ENCODE measurements around the gene ITGAX. TPM values are rescaled to one million over a fixed set of nuclear protein-coding genes. Genes with fewer than 3 reads are reported as not detected.

ITGAX gene
- total and polyA plus RNA-seq, 2 experiments from 2014 or later = 0.50 to 0.60 TPM

DNA sequence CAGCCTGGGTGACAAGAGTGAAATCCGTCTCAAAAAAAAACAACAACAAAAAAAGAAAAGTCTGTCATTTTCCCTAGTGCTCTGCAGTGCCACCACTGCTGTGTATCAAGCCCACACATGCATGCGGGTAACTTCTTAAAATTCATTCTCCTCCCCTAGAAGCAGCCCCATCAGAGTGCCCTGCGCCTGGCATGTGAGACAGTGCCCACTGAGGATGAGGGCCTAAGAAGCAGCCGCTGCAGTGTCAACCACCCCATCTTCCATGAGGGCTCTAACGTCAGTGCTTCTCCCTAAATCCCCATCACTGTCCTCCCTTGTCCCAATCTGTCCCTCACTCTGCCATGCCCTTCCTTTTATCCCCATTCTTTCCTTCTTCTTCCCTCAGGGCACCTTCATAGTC, 62.9 kb downstream of the ITGAX start:
- H3K36me3 ChIP-seq (replicated peaks; ENCODE audit: insufficient read depth, low read depth) = no peaks in the 10 kb centered on the region
- no peak for TF ChIP-seq EZH2phosphoT487 (IDR thresholded peaks at IDR 0.05; ENCODE audit: low read depth, severe bottlenecking, unreplicated experiment)
- TF ChIP-seq EZH2 (IDR thresholded peaks at IDR 0.05; ENCODE audit: borderline replicate concordance) = no peak
- TF ChIP-seq, protein P1, sequence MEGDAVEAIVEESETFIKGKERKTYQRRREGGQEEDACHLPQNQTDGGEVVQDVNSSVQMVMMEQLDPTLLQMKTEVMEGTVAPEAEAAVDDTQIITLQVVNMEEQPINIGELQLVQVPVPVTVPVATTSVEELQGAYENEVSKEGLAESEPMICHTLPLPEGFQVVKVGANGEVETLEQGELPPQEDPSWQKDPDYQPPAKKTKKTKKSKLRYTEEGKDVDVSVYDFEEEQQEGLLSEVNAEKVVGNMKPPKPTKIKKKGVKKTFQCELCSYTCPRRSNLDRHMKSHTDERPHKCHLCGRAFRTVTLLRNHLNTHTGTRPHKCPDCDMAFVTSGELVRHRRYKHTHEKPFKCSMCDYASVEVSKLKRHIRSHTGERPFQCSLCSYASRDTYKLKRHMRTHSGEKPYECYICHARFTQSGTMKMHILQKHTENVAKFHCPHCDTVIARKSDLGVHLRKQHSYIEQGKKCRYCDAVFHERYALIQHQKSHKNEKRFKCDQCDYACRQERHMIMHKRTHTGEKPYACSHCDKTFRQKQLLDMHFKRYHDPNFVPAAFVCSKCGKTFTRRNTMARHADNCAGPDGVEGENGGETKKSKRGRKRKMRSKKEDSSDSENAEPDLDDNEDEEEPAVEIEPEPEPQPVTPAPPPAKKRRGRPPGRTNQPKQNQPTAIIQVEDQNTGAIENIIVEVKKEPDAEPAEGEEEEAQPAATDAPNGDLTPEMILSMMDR (IDR thresholded peaks at IDR 0.05; ENCODE audit: poor library complexity) = no peak
- no peak overlapping the region for H3K4me2 ChIP-seq
- DNase-seq (ENCODE audit: low spot score) = no peak
- H2AFZ ChIP-seq = no peak overlapping the region
- H3K9me3 ChIP-seq (ENCODE audit: low read depth) = no peaks in the 10 kb centered on the region
- 90% methylated on average over 5 of the region's 5 CpGs for WGBS (ENCODE audit: low lambda C conversion rate, missing lambda C conversion rate)
- H4K20me1 ChIP-seq (ENCODE audit: insufficient read depth, poor library complexity, severe bottlenecking) = no peaks in the 10 kb centered on the region
- no peaks in the 10 kb centered on the region for H3K79me2 ChIP-seq
- no peak overlapping the region for H3K4me3 ChIP-seq
- no peak overlapping the region for H3K27ac ChIP-seq
- no peaks in the 10 kb centered on the region for H3K9me2 ChIP-seq (replicated peaks; ENCODE audit: insufficient read depth)
- H3K27me3 ChIP-seq = peaks cover under 1% of the 10 kb centered on the region
- H3K4me1 ChIP-seq (ENCODE audit: insufficient read depth) = no peaks in the 10 kb centered on the region

DNA sequence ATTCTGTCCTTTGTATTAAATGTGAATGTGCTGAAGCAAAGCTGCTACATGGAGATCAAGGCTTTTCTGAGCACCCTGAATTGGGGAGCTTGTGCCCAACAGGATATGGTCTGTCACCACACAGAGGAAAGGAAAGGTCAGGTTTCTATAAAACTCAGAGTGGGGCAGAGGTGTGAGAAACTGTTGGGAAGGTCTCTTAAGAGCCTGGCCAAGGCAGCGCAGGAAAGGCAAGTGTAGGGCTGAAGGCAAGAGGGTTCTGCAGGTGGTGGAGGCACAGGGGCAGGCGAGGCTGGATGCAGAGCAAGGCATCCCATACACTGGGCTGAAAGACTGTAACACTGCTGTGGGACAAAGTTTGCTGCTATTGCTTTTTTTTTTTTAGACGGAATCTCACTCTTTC, 65.1 kb downstream of the ITGAX start:
- no peaks in the 10 kb centered on the region for H3K4me1 ChIP-seq (ENCODE audit: insufficient read depth)
- H2AFZ ChIP-seq = no peak overlapping the region
- no peaks in the 10 kb centered on the region for H3K9me2 ChIP-seq (replicated peaks; ENCODE audit: insufficient read depth)
- no peak overlapping the region for H3K4me2 ChIP-seq
- WGBS (ENCODE audit: low lambda C conversion rate, missing lambda C conversion rate) = 90% methylated on average over 3 of the region's 3 CpGs
- peaks cover 3% of the 10 kb centered on the region for H3K27me3 ChIP-seq
- no peaks in the 10 kb centered on the region for H3K79me2 ChIP-seq
- H4K20me1 ChIP-seq (ENCODE audit: insufficient read depth, poor library complexity, severe bottlenecking) = no peaks in the 10 kb centered on the region
- H3K9me3 ChIP-seq (ENCODE audit: low read depth) = no peaks in the 10 kb centered on the region
- H3K27ac ChIP-seq = no peak overlapping the region
- no peaks in the 10 kb centered on the region for H3K36me3 ChIP-seq (replicated peaks; ENCODE audit: insufficient read depth, low read depth)
- DNase-seq (ENCODE audit: low spot score) = no peak
- H3K4me3 ChIP-seq = no peak overlapping the region
- TF ChIP-seq EZH2 (IDR thresholded peaks at IDR 0.05; ENCODE audit: borderline replicate concordance) (no peak), EZH2phosphoT487 (IDR thresholded peaks at IDR 0.05; ENCODE audit: low read depth, severe bottlenecking, unreplicated experiment) (no peak)
- TF ChIP-seq, protein P1 (IDR thresholded peaks at IDR 0.05; ENCODE audit: poor library complexity) = no peak

DNA sequence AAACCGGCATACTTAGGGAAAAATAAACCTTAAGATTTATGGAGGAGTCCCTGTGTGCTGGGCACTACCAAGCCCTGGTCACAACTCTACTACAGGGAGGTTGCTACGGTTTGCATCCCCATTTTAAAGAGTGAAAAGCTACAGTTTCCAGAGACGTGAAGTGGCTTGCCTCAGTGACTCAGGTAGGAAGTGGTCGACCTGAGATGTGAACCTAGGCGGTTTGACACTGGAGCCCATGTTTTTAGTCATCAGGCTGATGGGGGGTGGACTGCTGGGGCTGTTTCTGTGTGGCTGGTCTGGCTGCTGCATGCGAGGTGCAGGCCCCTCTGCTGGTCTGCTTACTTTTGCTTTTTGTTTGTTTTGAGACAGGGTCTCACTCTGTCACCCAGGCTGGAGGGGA, 66.6 kb downstream of the ITGAX start:
- Histone ChIP-seq H3K9me3 (ENCODE audit: low read depth) (no peaks in the 10 kb centered on the region), H3K79me2 (no peaks in the 10 kb centered on the region)

More for the DNA sequence above, 66.6 kb downstream of the ITGAX start:
- 82% methylated on average over 6 of the region's 6 CpGs for WGBS (ENCODE audit: low lambda C conversion rate, missing lambda C conversion rate)
- no peak overlapping the region for H2AFZ ChIP-seq
- H3K36me3 ChIP-seq (replicated peaks; ENCODE audit: insufficient read depth, low read depth) = no peaks in the 10 kb centered on the region
- no peaks in the 10 kb centered on the region for H3K9me2 ChIP-seq (replicated peaks; ENCODE audit: insufficient read depth)
- no peak for DNase-seq (ENCODE audit: low spot score)
- TF ChIP-seq EZH2phosphoT487 (IDR thresholded peaks at IDR 0.05; ENCODE audit: low read depth, severe bottlenecking, unreplicated experiment) = no peak
- TF ChIP-seq EZH2 (IDR thresholded peaks at IDR 0.05; ENCODE audit: borderline replicate concordance) = no peak
- TF ChIP-seq, protein P1 (IDR thresholded peaks at IDR 0.05; ENCODE audit: poor library complexity) = no peak
- no peaks in the 10 kb centered on the region for H3K4me1 ChIP-seq (ENCODE audit: insufficient read depth)
- H3K27me3 ChIP-seq = peaks cover 3% of the 10 kb centered on the region
- no peaks in the 10 kb centered on the region for H4K20me1 ChIP-seq (ENCODE audit: insufficient read depth, poor library complexity, severe bottlenecking)
- H3K27ac ChIP-seq = no peak overlapping the region
- H3K4me3 ChIP-seq = no peak overlapping the region
- no peak overlapping the region for H3K4me2 ChIP-seq
